Caco-2 (cell line): Measurements from ENCODE around the gene CHAF1A. TPM values are rescaled to one million over a fixed set of nuclear protein-coding genes. Genes with fewer than 3 reads are reported as not detected.
A peak's percentile ranks its signal among the peaks of the same experiment; 100 is the strongest.

Experiments
- BruUV-seq: library from RNA; stranded (reverse); fragments of 400-500 nt; replicated peaks from 2 replicates; lab custom pipeline; 2021; lab: Mats Ljungman, UMichigan
- CTCF ChIA-PET: fragments of 300-600 bp; sonication (Branson Sonifier 250); formaldehyde crosslinking; loops from one replicate; lab custom pipeline; 2022; ENCODE audit warnings: antibody characterized with exemption; lab: Charles Lee
- POLR2A ChIA-PET: fragments of 300-600 bp; sonication (Branson Sonifier 250); formaldehyde crosslinking; loops from one replicate; lab custom pipeline; 2022; ENCODE audit warnings: antibody characterized with exemption; lab: Charles Lee
- DNase-seq, 2 experiments: peaks; one replicate each; pipeline versions ENCODE4 v3.0.0 to v3.0.0-alpha.2; 2020 to 2022
- H3K27me3 ChIP-seq: replicated peaks from 2 replicates; pipeline ENCODE4 v1.6.0; 2011; ENCODE audit warnings: low read length; ENCODE audit not compliant: control insufficient read depth, insufficient read depth
- H3K36me3 ChIP-seq: 2 replicates; pipeline ENCODE4 v1.5.1; 2011; ENCODE audit warnings: low read length; ENCODE audit not compliant: control insufficient read depth, insufficient read depth
- H3K4me1 ChIP-seq: fragments of 250-450 bp; sonication (Bioruptor Pico); 2 replicates; pipeline ENCODE4 v1.5.1; 2020; ENCODE audit warnings: mild to moderate bottlenecking
- H3K4me3 ChIP-seq: 2 replicates; pipeline ENCODE4 v1.5.1; 2011; ENCODE audit warnings: low read depth, mild to moderate bottlenecking, control low read depth, low read length
- H3K9me3 ChIP-seq: fragments of 250-450 bp; sonication (Bioruptor Pico); 2 replicates; pipeline ENCODE4 v1.5.1; 2020; ENCODE audit warnings: mild to moderate bottlenecking, moderate library complexity
- H3K27ac Mint-ChIP-seq: one replicate; pipeline ENCODE4 v1.8.0; 2022; ENCODE audit warnings: mixed read lengths; ENCODE audit not compliant: unreplicated experiment
- H3K27me3 Mint-ChIP-seq: one replicate; pipeline ENCODE4 v1.8.0; 2022; ENCODE audit warnings: mixed read lengths; ENCODE audit not compliant: insufficient read depth, unreplicated experiment
- H3K36me3 Mint-ChIP-seq: one replicate; pipeline ENCODE4 v1.8.0; 2022; ENCODE audit warnings: mild to moderate bottlenecking, mixed read lengths; ENCODE audit not compliant: insufficient read depth, unreplicated experiment
- H3K4me1 Mint-ChIP-seq: one replicate; pipeline ENCODE4 v1.8.0; 2022; ENCODE audit warnings: low read depth, mixed read lengths; ENCODE audit not compliant: unreplicated experiment
- H3K4me3 Mint-ChIP-seq: one replicate; pipeline ENCODE4 v1.8.0; 2022; ENCODE audit warnings: mild to moderate bottlenecking, moderate library complexity, mixed read lengths; ENCODE audit not compliant: unreplicated experiment
- H3K9me3 Mint-ChIP-seq: one replicate; pipeline ENCODE4 v1.8.0; 2022; ENCODE audit warnings: mixed read lengths; ENCODE audit not compliant: unreplicated experiment
- CTCF ChIP-seq, 2 experiments: fragments of 200-600 bp in 1 of 2; IDR thresholded peaks; 1 replicate in 1 of 2; 2 replicates in 1 of 2; pipeline versions ENCODE4 v1.5.1 to v1.8.0; 2011 to 2022; ENCODE audit warnings: antibody characterized with exemption in 1 of 2, control low read depth in 1 of 2, inconsistent platforms in 1 of 2, low read depth in 1 of 2, low read length in 1 of 2, mild to moderate bottlenecking in 1 of 2, moderate library complexity in 1 of 2; ENCODE audit not compliant: insufficient read depth in 1 of 2, severe bottlenecking in 1 of 2, unreplicated experiment in 1 of 2
- intact Hi-C: fragments of 100-400 bp; cut with micrococcal nuclease; formaldehyde crosslinking; loops from one replicate; pipeline ENCODE4 v1.10.0; 2022; ENCODE audit not compliant: unreplicated experiment
- total RNA-seq: library from RNA; stranded (reverse); gene quantifications from 2 replicates; pipeline ENCODE4 v1.2.3, GENCODE V29; 2022

CHAF1A gene
- total RNA-seq, 1 experiment from 2014 or later, result 63.1 TPM

GRCh38 chr19:4448147-4448985 is 45.9 kb downstream of the CHAF1A start:
- Histone ChIP-seq H3K36me3 (peaks cover 2% of the 10 kb centered on the region), H3K27me3 (no peaks in the 10 kb centered on the region), H3K4me1 (no peaks in the 10 kb centered on the region), H3K9me3 (no peaks in the 10 kb centered on the region), H3K4me3 (no peak overlapping the region)
- ChIA-PET CTCF (no interaction called here), POLR2A (no interaction called here)
- DNase-seq, result no peak
- TF ChIP-seq CTCF (IDR thresholded peaks at IDR 0.05; ENCODE audit: insufficient read depth in 1 of 2, low read depth in 1 of 2, low read length in 1 of 2, severe bottlenecking in 1 of 2, unreplicated experiment in 1 of 2), result no peak
- BruUV-seq, result no TSS peak
- no peaks in the 10 kb centered on the region for H3K27me3 Mint-ChIP-seq
- H3K4me3 Mint-ChIP-seq, result no peak overlapping the region
- H3K27ac Mint-ChIP-seq, result peak overlapping the region; percentile 36
- H3K36me3 Mint-ChIP-seq, result peaks cover 82% of the 10 kb centered on the region
- intact Hi-C loops, result no loop called here
- H3K9me3 Mint-ChIP-seq, result no peaks in the 10 kb centered on the region
- H3K4me1 Mint-ChIP-seq, result no peaks in the 10 kb centered on the region

- Mint-ChIP-seq H3K27me3 (no peaks in the 10 kb centered on the region), H3K9me3 (no peaks in the 10 kb centered on the region), H3K4me1 (no peaks in the 10 kb centered on the region), H3K36me3 (peaks cover 74% of the 10 kb centered on the region), H3K27ac (peak overlapping the region; percentile 36), H3K4me3 (no peak overlapping the region)
- no peak for TF ChIP-seq CTCF (IDR thresholded peaks at IDR 0.05; ENCODE audit: insufficient read depth in 1 of 2, low read depth in 1 of 2, low read length in 1 of 2, severe bottlenecking in 1 of 2, unreplicated experiment in 1 of 2)
- BruUV-seq, result no TSS peak
- peaks cover 2% of the 10 kb centered on the region for H3K36me3 ChIP-seq
- H3K27me3 ChIP-seq, result no peaks in the 10 kb centered on the region
- H3K4me1 ChIP-seq, result no peaks in the 10 kb centered on the region
- no peak for DNase-seq
- H3K4me3 ChIP-seq, result no peak overlapping the region
- H3K9me3 ChIP-seq, result no peaks in the 10 kb centered on the region
- POLR2A ChIA-PET, result no interaction called here
- intact Hi-C loops, result no loop called here
- CTCF ChIA-PET, result no interaction called here
Measured at GRCh38 chr19:4449022-4449638, 46.7 kb downstream of the CHAF1A start.

- Mint-ChIP-seq H3K36me3 (peaks cover 69% of the 10 kb centered on the region), H3K27ac (peak overlapping the region; percentile 36), H3K9me3 (no peaks in the 10 kb centered on the region), H3K4me3 (no peak overlapping the region), H3K27me3 (no peaks in the 10 kb centered on the region), H3K4me1 (no peaks in the 10 kb centered on the region)
- BruUV-seq, result no TSS peak
- TF ChIP-seq CTCF (IDR thresholded peaks at IDR 0.05; ENCODE audit: insufficient read depth in 1 of 2, low read depth in 1 of 2, low read length in 1 of 2, severe bottlenecking in 1 of 2, unreplicated experiment in 1 of 2), result no peak
- no peak overlapping the region for H3K4me3 ChIP-seq
- no peak for DNase-seq
- H3K36me3 ChIP-seq, result peaks cover 2% of the 10 kb centered on the region
- no peaks in the 10 kb centered on the region for H3K4me1 ChIP-seq
- ChIA-PET CTCF (no interaction called here), POLR2A (no interaction called here)
- H3K27me3 ChIP-seq, result no peaks in the 10 kb centered on the region
- H3K9me3 ChIP-seq, result no peaks in the 10 kb centered on the region
- intact Hi-C loops, result no loop called here
Measured at GRCh38 chr19:4449639-4450028, 47.2 kb downstream of the CHAF1A start.
